T-helper 22 cell (primary cell): ENCODE measurements around the gene TMEM200A.
"Not testable (repeated sequence)": the region's sequence is repeated elsewhere in the genome, so short reads cannot be mapped to it uniquely, and the experiment has no call there.

Source experiments
- DNase-seq: peaks from one replicate; pipeline ENCODE4 v3.0.0-alpha.2; 2020; ENCODE audit warnings: low read depth

Gene TMEM200A

GRCh38 chr6:130365166-130366106 lies at the start of gene TMEM200A:
Gene TMEM200A, plus strand, starts transcription at chr6:130366017. Its CDS starts 74,406 bp downstream, at chr6:130440423.
- peak; percentile 18 for DNase-seq

GRCh38 chr6:130320908-130321307 lies 44.9 kb upstream of the TMEM200A start:
- DNase-seq, result no peak

DNA sequence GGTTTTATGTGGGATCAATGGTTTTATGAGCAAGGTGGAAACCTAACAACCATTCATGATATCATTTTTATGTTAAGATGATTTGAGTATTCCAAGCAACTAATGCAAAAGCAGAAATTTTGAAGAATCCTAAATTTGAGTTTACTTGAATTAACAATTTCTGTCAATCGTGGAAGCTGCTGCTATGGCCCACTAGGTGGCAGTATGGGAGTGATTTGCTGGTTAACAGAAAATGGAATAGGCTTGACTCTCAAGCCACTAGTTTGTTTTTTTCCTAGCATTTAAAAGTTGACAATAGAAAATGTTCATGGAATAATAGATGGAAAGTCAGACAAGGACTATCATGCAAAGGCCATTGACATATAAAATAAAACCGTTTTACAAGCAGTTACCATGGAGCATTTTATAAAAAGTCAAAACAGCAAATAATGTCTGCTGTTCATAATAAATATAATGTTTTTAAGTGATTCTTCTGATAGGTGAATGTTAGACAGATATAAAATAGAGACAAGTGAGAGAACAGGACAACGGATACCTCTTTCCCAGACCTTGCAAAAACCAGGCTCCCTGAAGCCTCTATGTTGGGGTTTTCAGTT lies 43.0 kb upstream of the TMEM200A start:
- peak; percentile 7 for DNase-seq

GRCh38 chr6:130324657-130325056 lies 41.2 kb upstream of the TMEM200A start:
- no peak for DNase-seq

GRCh38 chr6:130326496-130326895 lies 39.3 kb upstream of the TMEM200A start:
- DNase-seq, result no peak

- no peak for DNase-seq
Observed at GRCh38 chr6:130337534-130337933, 28.3 kb upstream of the TMEM200A start.

- DNase-seq, result not testable (repeated sequence)
Observed at GRCh38 chr6:130346324-130346723, 19.5 kb upstream of the TMEM200A start.

DNA sequence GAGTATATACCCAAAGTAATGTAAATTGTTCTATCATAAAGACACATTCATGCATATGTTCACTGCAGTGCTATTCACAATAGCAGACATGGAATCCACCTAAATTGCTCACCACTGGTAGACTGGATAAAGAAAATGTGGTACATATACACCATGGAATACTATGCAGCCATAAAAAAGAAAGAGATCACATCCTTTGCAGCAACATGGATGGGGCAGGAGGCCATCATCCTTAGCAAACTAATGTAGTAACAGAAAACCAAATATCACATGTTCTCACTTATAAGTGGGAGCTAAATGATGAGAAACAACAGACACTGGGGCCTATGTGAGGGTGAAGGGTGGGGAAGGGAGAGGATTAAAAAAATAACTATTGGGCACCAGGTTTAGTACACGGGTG lies 11.5 kb upstream of the TMEM200A start:
- DNase-seq, result no peak

- DNase-seq, result no peak
Observed at GRCh38 chr6:130355572-130355971, 10.2 kb upstream of the TMEM200A start.

- DNase-seq, result no peak
Observed at GRCh38 chr6:130357436-130357835, 8.4 kb upstream of the TMEM200A start.

GRCh38 chr6:130359736-130360135 lies 6.1 kb upstream of the TMEM200A start:
- DNase-seq, result no peak

DNA sequence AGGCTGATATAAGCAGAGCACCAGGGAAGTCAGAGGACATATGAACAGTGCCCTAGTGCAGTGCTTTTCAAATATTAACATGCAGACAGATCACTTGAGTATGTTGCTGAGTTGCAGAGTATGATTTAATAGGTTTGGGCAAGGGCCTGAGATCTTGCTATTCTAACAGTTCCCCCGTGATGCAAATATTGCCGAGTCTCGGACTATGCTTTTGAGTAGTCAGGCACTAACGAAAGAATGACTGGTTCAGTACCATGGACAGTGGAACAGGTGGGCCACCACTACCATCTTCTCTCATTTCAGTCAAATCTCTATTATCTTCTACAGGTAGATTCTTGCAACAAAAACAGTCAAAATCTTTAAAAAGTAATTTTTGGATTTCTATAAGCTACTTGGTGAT lies 3.7 kb upstream of the TMEM200A start:
- DNase-seq, result no peak

DNA sequence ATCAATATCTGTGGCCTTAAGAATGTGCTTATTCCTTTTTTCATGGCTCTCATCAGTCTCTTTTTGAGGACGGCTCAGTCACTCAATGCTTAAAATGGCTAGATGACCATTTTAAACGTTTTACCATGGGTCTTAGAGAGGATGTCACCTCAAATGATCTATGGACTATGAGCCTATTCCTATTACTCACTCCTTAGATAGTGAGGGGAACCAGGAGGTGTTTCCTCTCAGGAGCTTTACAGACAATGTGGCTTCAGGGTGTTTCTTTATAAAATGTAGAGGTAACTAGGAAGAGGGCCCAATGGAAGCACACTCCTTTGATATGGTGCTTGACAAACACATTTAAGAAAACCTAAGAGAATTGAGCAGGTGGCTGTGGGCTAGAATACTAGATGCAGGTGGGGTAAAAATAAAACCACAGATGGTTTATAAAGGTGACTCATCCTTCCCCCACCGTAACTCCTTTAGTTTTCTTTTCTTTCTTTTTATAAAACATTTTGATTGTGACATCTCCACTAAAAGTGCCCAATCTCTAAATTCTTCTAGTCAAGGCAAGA lies 1.5 kb upstream of the TMEM200A start:
- no peak for DNase-seq

DNA sequence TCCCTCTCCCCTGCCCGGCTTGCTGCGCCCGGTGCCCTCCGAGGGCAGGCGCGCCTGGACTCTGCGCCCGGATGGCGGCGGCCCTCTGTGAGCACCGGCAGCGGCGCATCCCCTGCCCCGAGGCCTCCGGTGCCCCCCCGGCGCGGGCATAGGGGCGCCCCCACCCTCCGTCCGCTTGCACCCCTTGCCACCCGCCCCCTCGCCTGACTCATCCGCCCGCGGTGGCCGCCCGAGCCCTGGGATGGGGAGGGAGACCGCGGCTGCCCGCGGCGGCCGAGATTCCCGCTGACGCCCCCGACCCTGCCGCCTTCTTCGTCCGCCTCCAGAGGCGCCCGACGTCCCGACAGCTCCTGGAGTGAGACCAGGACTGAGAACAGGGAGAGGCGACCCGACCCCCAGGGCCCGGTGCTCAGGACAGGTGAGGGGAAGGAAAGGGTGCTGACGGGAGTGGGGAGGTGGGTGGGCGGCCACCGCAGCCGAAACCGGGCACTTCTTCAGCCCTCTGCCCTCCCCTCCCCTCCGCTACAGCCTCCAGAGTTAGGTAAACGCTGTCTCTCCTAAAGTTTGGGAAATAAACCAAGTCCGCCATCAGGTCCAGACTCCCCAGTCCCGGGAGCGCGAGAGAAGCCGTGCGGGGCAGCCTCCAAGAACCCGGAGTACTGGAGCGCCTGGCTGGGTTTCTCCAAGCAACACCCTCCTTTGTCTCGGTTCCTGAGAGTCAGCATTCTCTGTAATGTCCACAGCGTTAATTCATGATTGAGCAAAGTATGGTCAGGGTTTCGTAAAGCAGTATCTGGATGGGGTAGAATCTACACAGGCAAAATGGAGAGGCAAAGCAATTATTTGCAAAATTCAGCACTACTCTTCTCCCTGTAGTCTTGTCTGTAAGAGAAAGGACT lies 539 bp downstream of the TMEM200A start:
- peak; percentile 37 for DNase-seq

DNA sequence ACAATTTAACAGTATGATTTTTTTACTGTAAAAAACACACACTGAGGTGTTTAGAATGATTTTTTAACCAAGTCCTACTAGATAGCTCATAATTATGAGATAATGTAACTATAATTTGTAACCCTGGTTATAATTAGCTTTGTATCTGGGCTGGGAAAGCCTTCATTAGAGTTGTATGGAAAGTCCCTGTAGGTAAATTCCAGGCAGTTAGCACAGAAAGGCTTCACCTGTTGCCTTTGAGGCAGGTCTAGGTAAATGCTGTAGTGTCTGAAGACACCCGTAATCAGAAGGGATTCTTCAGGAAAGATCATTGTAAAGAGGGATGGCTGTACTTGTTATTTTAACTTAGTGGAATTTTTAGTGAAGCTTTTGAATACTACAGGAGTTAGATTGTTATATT lies 1.9 kb downstream of the TMEM200A start:
- DNase-seq, result no peak

- no peak for DNase-seq
Observed at GRCh38 chr6:130368576-130368975, 2.8 kb downstream of the TMEM200A start.

DNA sequence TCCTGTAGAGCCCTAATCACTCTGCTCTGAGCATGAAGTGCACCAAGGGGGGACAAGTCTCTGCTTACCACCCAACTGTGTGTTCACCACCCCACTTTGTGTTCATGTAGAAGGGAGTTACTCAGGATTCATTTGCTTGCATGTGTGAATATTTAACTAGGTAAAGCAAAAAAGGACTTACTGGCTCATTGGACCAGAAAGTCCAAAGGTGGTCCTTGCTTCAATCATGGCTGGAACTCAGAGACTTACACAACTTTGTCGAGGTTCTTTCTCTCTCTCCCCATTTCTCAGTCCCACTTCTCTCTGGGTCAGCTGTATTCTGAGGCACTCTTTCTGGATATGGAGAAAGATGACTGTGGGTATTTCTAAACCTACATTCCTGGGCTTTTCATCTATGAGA lies 4.0 kb downstream of the TMEM200A start:
- no peak for DNase-seq

- no peak for DNase-seq
Observed at GRCh38 chr6:130371921-130372420, 6.2 kb downstream of the TMEM200A start.

GRCh38 chr6:130372786-130373185 lies 7.0 kb downstream of the TMEM200A start:
- DNase-seq, result no peak

DNA sequence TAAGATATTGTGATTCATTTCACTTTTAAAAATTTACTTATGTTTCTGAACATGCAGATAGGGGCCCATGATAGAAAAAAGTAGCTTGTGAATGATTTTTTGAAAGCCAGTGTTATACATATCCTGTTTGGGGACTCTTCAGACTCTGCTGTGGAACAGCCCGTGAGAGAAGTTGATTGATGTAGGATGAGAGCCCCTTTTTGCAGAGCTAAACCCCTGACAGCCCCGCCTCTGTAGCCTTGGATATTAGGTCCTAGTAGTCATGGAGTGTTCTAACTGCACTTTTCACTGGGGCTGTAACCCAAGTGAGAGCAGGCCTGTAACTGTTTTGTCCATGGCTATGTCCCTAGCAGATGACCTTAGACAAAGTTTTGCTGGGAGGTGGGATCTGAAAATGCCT lies 8.2 kb downstream of the TMEM200A start:
- DNase-seq, result no peak

- DNase-seq, result no peak
Observed at GRCh38 chr6:130376936-130377335, 11.1 kb downstream of the TMEM200A start.

DNA sequence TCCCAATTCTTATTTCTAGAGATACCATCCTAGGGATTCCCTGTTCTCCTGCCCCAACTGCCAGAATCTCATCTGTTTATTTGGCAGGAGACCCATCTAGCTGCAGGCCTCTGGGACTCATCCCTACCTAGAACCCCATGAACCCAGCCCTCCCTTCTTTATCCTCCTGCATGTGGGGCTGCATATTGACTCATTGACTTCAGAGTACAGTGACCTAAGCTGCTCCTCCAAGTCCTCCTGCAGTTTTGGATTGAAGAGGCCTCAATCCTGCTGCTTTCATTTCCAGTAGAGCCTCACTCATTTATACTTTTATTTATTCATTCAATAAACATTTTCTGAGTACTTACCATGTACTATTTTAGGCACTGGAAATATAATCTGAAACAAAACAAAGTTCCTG lies 11.6 kb downstream of the TMEM200A start:
- no peak for DNase-seq
